Endothelial cell of hepatic sinusoid (primary cell): ENCODE measurements around the gene CDH13.

Experiments
- in situ Hi-C: cut with HindIII; loops from 2 replicates; pipeline ENCODE4 v1.10.0; 2017; ENCODE audit warnings: low sequenced_read_pairs

CDH13 gene

DNA sequence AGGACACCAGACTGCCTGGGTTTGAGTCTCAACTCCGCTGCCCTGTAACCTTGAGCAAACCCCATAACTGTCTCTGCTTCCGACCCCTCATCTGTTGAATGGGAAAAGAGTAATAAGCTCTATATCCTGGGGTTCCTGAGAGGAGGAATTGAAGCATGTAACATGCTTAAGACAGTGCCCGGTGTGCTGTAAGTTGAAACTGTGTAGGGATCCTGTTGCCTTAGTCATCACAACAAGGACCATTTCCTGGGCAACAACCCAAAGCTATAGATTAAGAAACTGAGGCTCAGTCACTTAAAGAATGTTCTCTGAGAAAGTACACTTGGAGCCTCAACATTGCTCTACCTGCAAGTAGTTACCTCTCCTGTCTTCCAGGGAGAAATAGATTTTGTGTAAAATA lies 23.0 kb downstream of the CDH13 start:
- in situ Hi-C loops = loop anchor here (5.0 kb wide), 1 partner anchor 68 kb away; no protein-coding TSS in a partner anchor

GRCh38 chr16:82650804-82651203 lies 24.0 kb downstream of the CDH13 start:
- in situ Hi-C loops = loop anchor here (5.0 kb wide), 1 partner anchor 66 kb away; no protein-coding TSS in a partner anchor

GRCh38 chr16:82651921-82652601 lies 25.3 kb downstream of the CDH13 start:
- in situ Hi-C loops = loop anchor here (5.0 kb wide), 1 partner anchor 65 kb away; no protein-coding TSS in a partner anchor

GRCh38 chr16:82652826-82653225 lies 26.1 kb downstream of the CDH13 start:
- in situ Hi-C loops = loop anchor here (5.0 kb wide), 1 partner anchor 64 kb away; no protein-coding TSS in a partner anchor

DNA sequence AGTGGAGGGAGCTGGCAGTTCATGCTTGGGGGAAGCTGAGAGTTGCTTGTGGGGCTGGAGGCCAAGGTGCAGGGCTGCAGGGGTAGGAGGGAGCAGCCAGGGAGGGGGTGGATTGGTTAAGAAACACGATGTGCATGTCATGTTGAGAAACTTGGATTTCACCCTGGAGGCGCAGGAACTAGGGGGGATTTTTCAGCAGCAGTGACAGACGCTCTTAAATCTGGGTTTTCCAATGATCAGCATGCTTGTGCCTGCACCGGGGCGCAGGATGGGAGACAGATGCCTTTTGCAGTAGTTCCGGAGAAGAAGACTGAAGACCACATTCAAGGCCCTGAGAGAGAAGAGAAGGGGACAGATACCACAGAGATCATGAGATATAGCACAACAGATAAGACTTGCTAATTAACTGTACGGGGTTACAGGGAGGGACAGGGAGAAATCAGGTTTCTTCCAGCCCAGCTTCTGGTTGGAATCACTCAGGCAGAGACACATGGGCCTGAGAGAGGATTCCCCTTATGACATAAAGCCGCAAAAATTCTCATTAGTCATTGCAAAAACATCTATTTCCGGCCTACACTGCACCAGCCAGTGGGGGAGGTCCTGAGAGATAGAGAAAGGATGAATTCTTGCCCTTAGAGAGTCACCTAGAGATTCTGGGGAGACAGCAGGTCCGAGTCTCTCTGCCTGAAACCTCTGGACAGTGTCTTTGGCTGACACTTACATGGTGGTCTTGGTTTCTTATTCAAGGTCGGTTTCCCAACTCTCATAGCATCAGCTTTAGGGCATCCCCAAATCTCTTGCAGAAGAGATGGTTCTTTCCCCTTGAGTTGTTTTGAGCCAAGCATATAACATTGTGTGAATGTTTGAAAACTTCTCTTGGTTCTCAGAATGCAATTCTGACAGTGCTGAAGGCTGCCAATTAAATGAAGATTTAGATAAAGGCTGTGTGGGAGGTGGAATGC lies 27.1 kb downstream of the CDH13 start:
- in situ Hi-C loops = loop anchor here (5.0 kb wide), 1 partner anchor 63 kb away; no protein-coding TSS in a partner anchor

GRCh38 chr16:82655072-82655714 lies 28.4 kb downstream of the CDH13 start:
- in situ Hi-C loops = no loop called here

DNA sequence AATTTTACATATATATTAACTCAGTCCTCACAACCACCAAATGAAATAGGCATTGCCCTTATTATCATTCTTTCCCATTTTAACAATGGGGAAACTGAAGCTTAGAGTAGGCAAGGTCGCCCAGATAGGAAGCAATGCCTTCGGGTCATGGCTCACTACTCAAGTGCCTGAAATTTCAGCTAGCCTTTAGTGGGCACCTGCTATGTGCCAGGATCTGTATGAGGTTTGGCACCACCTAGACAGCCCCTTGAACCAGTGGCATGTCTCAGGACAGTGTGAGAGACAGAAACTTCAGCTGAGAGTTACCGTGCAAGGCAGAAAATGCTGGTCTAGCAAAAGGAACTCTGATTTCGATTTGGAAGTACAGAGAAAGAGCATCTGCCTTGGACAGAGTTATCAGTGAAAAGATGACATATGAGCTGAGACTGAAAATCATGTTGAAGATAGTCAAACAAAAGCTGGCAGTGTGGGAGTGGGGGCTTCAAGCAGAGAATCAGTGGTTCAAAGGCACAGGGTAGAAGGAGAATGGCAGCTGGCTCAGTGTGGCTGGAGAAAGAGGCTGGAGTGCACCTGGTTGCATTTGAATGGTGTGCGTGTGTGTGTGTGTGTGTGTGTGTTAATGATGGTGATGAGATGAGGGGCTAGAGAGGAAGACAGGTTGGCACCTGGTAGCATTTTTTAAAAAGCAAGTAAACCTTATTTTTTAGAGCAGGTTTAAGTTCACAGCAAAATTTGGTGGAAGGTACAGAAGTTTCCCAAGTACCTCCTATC lies 29.1 kb downstream of the CDH13 start:
- in situ Hi-C loops = no loop called here

GRCh38 chr16:82657239-82657638 lies 30.5 kb downstream of the CDH13 start:
- in situ Hi-C loops = no loop called here

DNA sequence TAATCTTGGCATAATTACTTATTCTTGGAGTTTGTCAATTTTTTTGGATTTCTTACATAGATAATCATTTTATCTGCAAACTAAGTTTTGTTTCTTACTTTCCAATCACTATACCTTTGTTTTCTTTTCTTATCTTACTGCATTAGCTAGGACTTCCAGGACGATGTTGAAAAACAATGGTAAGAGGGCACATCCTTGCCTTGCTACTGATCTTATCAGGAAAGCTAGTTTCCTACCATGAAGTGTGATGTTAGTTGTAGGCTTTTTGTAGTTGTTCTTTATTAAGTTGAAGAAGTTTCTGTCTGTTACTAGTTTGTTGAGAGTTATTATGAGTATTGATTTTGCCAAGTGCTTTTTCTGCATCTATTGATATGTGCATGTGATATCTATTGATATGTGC lies 31.0 kb downstream of the CDH13 start:
- in situ Hi-C loops = no loop called here

GRCh38 chr16:82658796-82659195 lies 32.0 kb downstream of the CDH13 start:
- in situ Hi-C loops = no loop called here

DNA sequence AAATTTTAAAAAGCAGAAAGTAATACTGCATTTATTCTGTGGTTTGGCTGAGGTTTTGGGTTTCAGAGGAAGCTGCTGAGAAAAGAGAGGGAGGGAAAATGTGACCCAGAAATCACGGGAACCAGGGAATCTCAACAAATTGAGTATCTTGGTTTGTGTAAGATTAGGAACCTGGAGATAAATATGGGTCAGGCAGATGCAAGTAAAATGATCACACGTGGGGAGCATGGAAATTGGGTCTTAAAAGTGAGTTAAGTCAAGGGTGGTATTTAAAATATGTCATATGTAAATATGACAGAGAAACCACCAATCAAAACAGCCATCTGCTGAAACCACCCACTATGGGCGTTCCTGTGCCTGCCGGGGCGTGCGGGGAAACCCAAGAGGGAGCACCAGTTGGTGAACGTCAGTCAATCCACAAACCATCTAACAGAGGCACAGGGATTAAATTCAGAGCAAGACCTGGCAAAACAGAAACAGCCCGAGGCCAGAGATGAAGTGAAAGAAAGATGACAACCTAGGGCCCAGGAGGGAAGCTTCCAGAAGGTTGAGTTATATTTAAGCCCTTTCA lies 33.4 kb downstream of the CDH13 start:
- in situ Hi-C loops = no loop called here

- in situ Hi-C loops = no loop called here
Observed at GRCh38 chr16:82660966-82661365, 34.2 kb downstream of the CDH13 start.

- in situ Hi-C loops = no loop called here
Observed at GRCh38 chr16:82664181-82664580, 37.4 kb downstream of the CDH13 start.

GRCh38 chr16:82665025-82665424 lies 38.3 kb downstream of the CDH13 start:
- in situ Hi-C loops = no loop called here

GRCh38 chr16:82667437-82667836 lies 40.7 kb downstream of the CDH13 start:
- in situ Hi-C loops = no loop called here

DNA sequence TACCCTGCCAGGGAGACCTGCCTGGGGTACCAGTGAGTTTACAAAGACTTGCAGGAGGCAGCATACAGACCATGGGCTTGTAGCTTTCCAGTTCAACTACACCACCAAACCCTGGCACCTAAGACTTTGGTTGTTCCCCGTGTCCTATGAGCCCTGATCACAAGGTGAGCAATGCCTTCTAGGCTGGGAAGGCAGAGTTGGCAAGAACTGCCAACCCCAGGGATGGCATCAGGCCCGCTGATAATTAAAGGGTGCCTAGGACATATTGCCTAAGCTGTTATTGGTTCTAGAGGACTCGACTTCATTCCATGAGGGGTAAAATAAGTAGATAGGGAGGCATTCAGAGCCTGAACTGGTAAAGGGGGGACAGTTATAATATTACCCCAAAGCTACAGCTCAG lies 41.3 kb downstream of the CDH13 start:
- in situ Hi-C loops = no loop called here

DNA sequence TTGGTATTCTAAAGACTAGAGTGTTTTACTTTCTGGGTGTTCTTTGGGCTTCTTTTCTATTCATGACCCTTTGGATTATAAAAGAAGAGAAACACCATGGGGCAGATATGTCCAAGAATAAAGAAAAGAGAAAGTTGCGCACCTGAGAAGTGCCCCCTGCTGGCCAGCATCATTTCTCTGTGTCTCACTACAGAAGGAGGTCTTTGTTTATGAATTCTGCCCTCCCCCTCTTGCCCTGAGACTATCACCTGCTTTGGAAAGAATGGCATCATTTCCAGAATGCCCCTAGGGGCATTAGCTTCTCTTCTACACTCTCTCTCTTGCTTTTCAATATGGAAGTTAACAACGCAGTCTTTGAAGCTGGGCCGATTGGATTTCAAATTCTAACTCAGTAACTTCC lies 45.0 kb downstream of the CDH13 start:
- in situ Hi-C loops = no loop called here

- in situ Hi-C loops = no loop called here
Observed at GRCh38 chr16:82672676-82673075, 45.9 kb downstream of the CDH13 start.

- in situ Hi-C loops = no loop called here
Observed at GRCh38 chr16:82675300-82675699, 48.5 kb downstream of the CDH13 start.

DNA sequence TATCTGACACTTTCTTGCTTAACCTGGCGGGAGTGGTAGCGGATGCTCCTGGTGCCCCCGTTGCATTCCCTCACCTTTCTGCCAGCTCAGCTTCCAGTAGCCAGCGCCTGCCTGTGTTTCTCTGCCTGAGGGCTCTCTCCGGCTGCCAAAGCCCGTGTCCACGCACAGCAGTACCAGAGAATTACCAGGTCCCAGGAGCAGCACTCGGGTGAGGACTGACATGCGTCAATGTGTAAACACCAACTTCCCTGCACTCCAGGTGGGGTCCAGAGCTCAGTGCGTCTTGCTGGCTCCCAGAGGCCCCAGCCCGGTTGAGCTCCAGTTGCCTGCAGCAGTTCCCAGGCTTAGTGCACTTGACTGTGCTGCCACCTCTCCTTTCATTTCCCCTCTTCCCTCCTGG lies 54.8 kb downstream of the CDH13 start:
- in situ Hi-C loops = no loop called here
